ENCODE measurements around the gene TP53. TPM values are rescaled to one million over a fixed set of nuclear protein-coding genes. Genes with fewer than 3 reads are reported as not detected.
A peak's percentile ranks its signal among the peaks of the same experiment; 100 is the strongest.

Gene TP53
- total and polyA plus RNA-seq, 12 donors: 7.9 to 29.1 (median 12.6) TPM

DNA sequence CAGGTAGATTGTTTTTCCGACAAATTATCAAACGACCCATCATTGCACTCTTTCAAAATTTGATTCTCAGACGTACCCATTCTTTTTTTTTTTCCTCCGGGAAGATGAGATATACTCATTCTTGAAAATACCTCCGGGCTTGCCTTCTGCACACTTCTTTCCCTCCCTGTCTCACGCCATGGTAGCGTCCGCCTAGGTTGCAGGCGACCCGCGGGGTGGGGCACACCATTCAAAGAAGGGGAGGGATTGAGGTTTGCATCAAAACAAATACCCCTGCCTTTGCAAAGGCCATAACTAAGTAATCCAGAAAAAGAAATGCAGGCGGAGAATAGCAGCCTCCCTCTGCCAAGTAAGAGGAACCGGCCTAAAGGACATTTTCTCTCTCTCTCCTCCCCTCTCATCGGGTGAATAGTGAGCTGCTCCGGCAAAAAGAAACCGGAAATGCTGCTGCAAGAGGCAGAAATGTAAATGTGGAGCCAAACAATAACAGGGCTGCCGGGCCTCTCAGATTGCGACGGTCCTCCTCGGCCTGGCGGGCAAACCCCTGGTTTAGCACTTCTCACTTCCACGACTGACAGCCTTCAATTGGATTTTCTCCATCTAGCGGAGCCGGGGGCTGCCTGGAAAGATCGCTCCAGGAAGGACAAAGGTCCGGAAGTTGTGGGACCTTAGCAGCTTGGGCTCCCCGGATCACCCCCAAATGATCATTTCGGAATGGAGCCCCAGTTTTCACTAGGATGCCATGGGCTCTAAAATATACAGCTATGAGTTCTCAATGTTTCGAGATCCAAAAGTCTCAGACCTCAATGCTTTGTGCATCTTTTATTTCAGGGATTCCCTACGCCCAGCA lies 843 bp downstream of the TP53 start:
- intact Hi-C loops (cut with DNase I): loop anchor here in 8 of 10 donors (2.0 to 10.0 kb wide), 9 partner anchors 34 to 332 kb away; partner anchors contain the start of genes SHBG (in 5 of the 8), FXR2 (in 2 of the 8), MPDU1 (in 2 of the 8) and SAT2 (in 2 of the 8)
- TF ChIP-seq, protein P1, sequence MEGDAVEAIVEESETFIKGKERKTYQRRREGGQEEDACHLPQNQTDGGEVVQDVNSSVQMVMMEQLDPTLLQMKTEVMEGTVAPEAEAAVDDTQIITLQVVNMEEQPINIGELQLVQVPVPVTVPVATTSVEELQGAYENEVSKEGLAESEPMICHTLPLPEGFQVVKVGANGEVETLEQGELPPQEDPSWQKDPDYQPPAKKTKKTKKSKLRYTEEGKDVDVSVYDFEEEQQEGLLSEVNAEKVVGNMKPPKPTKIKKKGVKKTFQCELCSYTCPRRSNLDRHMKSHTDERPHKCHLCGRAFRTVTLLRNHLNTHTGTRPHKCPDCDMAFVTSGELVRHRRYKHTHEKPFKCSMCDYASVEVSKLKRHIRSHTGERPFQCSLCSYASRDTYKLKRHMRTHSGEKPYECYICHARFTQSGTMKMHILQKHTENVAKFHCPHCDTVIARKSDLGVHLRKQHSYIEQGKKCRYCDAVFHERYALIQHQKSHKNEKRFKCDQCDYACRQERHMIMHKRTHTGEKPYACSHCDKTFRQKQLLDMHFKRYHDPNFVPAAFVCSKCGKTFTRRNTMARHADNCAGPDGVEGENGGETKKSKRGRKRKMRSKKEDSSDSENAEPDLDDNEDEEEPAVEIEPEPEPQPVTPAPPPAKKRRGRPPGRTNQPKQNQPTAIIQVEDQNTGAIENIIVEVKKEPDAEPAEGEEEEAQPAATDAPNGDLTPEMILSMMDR (IDR thresholded peaks at IDR 0.05): no peak
- ATAC-seq: peak; percentile 46 to 76 (median 66)
- no peaks in the 10 kb centered on the region for H3K9me3 ChIP-seq
- WGBS, 2 donors: 0 to 1% methylated on average over 30 of the region's 30 CpGs
- DNase-seq: peak; percentile 73 to 80
- peak overlapping the region; percentile 84 to 97 (median 94) for H3K27ac ChIP-seq
- H3K4me3 ChIP-seq: peak overlapping the region; percentile 68 to 97 (median 80)
- H3K4me1 ChIP-seq: peaks cover 6 to 36% (median 25%) of the 10 kb centered on the region in 9 donors
- no peaks in the 10 kb centered on the region for H3K27me3 ChIP-seq
- peaks cover 0 to 26% (median 0%) of the 10 kb centered on the region in 9 donors for H3K36me3 ChIP-seq

DNA sequence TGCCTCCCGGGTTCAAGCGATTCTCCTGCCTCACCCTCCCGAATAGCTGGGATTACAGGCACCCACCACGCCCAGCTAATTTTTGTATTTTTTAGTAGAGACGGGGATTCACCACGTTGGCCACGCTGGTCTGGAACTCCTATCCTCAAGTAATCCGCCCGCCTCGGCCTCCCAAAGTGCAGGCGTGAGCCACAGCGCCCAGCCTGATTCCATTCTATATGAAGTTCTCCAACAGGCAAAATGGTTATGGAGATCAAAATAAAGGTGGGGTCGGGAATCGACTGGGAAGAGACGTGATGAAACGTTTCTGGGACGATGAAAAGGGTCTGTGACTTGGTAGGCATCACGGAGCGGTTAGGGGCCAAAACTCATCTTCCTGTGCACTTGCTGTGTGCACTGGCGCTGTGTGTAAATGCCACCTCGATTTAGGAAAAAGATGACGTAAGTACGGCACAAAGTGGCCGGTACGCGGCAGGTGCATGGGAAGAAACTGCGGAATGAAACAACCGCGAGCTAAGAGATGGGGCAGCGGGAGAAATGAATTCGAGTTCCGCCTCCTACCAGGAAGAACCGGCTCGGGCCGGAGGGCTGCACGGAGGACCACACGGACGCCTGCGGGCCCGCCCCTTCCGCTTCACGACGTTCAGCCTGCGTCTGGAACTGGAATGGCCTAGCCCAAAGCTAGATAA lies 1.6 kb downstream of the TP53 start:
- Histone ChIP-seq H3K27me3 (no peaks in the 10 kb centered on the region), H3K27ac (peak overlapping the region; percentile 84 to 97 (median 94)), H3K4me1 (peaks cover 6 to 36% (median 25%) of the 10 kb centered on the region in 9 donors), H3K4me3 (peak overlapping the region; percentile 68 to 97 (median 80)), H3K36me3 (peaks cover 0 to 19% (median 0%) of the 10 kb centered on the region in 9 donors), H3K9me3 (no peaks in the 10 kb centered on the region)
- ATAC-seq (peak; percentile 76 to 88 (median 83)), DNase-seq (peak; percentile 92 to 94)
- 4% methylated on average over 44 of the region's 44 CpGs for WGBS, 2 donors
- intact Hi-C loops (cut with DNase I): loop anchor here in 8 of 10 donors (2.0 to 10.0 kb wide), 9 partner anchors 33 to 331 kb away; partner anchors contain the start of genes SHBG (in 5 of the 8), FXR2 (in 2 of the 8), MPDU1 (in 2 of the 8) and SAT2 (in 2 of the 8)
- TF ChIP-seq, protein P1 (IDR thresholded peaks at IDR 0.05): no peak

DNA sequence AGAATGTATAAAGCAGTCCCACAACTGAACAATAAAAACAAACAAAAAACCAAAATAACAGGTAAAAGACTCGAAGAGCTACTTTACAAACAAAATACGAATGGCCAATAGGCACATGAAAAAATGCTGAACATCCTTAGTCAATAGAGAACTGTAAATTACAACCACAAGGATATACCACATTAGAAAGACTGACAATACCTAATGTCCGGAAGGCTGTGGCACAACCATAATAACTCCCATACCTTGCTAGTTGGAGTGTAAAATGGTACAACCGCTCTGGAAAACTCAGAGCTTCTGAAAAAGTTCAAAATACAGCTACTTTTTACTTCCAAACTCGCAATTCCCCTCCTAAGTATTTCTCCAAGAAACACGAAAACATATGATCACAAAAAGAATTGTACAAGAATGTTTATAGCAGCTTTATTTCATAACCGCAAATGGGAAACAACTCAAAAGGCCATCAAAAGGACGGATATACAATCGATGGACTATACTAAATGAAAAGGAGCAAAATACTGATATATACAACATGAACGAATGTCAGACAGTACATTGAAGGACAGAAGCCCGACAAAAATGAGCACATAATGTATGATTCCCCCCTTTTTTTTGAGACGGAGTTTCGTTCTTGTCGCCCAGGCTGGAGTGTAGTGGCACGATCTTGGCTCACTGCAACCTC lies 2.3 kb downstream of the TP53 start:
- H3K27ac ChIP-seq: peak overlapping the region; percentile 84 to 97 (median 94)
- 69% methylated on average over 15 of the region's 15 CpGs for WGBS, 2 donors
- DNase-seq (no peak), ATAC-seq (no peak)
- H3K4me3 ChIP-seq: peak overlapping the region; percentile 68 to 97 (median 80)
- peaks cover 0 to 12% (median 0%) of the 10 kb centered on the region in 9 donors for H3K36me3 ChIP-seq
- intact Hi-C loops (cut with DNase I): loop anchor here in 6 of 10 donors (5.0 to 10.0 kb wide), 6 partner anchors 33 to 330 kb away; partner anchors contain the start of genes SHBG (in 5 of the 6), MPDU1 (in 2 of the 6), ATP1B2 (in 1 of the 6) and FXR2 (in 1 of the 6)
- TF ChIP-seq, protein P1 (IDR thresholded peaks at IDR 0.05): no peak
- H3K4me1 ChIP-seq: peaks cover 6 to 36% (median 25%) of the 10 kb centered on the region in 9 donors
- no peaks in the 10 kb centered on the region for H3K9me3 ChIP-seq
- no peaks in the 10 kb centered on the region for H3K27me3 ChIP-seq
